ENCODE data around the gene GPAT2.
A peak's percentile ranks its signal among the peaks of the same experiment; 100 is the strongest.
"Not testable (repeated sequence)": the region's sequence is repeated elsewhere in the genome, so short reads cannot be mapped to it uniquely, and the experiment has no call there.

Gene GPAT2, protein sequence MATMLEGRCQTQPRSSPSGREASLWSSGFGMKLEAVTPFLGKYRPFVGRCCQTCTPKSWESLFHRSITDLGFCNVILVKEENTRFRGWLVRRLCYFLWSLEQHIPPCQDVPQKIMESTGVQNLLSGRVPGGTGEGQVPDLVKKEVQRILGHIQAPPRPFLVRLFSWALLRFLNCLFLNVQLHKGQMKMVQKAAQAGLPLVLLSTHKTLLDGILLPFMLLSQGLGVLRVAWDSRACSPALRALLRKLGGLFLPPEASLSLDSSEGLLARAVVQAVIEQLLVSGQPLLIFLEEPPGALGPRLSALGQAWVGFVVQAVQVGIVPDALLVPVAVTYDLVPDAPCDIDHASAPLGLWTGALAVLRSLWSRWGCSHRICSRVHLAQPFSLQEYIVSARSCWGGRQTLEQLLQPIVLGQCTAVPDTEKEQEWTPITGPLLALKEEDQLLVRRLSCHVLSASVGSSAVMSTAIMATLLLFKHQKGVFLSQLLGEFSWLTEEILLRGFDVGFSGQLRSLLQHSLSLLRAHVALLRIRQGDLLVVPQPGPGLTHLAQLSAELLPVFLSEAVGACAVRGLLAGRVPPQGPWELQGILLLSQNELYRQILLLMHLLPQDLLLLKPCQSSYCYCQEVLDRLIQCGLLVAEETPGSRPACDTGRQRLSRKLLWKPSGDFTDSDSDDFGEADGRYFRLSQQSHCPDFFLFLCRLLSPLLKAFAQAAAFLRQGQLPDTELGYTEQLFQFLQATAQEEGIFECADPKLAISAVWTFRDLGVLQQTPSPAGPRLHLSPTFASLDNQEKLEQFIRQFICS

GRCh38 chr2:96034792-96035191 is at the start of gene GPAT2:
TSS of gene GPAT2 (minus strand) at chr2:96034916. CDS start at chr2:96032359, 2,557 bp downstream.
- not testable (repeated sequence) for DNase-seq

- DNase-seq, result no peak
Measured at GRCh38 chr2:96083989-96084857, 49.5 kb upstream of the GPAT2 start.

DNA sequence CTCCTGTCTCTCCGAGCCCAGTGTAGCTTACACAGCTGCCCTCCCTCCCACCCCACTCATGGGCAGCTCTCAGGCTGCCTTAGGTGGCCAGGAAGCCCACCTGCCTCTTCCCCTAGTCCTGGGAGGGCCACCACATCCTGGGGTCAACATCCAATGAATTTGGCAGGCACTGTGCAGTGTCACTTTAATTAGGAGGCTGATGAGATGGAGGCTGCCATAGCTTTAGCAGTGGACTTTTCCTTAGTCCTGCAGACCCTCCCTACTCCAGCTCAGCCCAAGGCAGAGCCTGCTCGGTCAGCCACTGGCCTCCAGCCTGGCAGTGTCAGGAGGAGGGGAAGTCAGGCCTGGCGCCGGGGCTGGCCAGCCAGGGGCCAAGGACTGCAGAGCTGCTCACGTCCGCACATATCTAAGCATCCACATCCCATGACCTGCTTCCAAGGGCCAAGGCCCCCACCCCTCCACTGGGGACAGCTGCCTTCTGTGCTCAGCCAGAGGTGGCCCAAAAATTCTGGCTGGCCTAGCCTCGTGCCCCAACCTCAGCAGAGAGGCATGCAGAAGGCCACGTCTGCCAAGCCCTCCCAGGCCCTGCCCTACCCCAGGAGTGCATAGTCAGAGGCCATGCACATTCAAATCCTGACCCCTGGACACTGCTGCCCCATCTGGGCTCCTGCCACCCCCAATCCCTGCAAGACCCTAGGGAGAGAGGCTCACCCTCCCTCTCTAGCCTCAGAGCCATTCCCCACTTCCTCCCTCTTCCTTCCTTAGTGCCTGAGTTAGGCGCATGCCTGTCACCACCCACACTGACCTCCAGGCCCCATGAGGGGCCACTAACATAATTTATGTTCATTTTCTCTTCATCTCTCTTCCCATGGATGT is 48.6 kb upstream of the GPAT2 start:
- no peak for DNase-seq

DNA sequence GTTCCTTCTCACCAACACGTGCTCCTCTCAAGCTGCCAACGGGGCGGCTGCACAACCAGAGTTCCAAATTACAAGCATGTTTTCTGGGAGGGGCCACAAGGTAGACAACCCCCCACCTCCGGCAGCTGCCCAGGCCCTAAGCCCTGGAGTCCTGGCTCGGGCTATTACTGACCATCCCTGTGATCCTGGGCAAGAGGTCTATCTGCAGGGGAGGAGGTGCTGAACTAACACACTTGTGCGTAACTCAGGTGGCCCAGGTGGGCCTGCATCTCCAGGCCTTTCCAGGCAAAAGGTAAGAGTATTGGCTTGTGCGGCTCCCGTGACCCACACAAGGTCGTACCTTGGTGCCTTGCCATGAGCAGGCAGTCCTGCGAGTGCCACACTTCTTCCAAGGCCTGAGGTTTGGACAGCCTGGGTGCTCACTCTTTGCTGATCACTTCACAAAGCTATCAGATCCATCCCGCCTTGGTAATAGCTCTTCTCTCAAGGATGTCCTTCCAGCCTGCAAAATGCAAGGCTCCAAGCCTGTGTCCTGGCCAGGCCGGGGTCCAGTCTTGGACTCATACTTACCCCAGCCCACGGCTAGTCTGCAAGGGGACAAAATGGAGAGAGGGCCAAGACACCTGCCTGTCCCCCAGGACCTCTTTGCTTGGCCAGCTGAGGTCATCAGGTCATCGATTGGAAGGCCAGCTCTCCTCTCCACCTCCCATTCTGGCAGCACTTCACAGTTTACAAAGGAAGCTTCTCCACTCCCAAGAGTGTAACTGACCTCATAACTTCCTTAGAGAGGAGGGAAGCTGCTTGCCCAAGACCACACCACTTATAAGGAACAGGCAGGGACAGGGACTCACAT is 47.7 kb upstream of the GPAT2 start:
- peak; percentile 52 for DNase-seq

DNA sequence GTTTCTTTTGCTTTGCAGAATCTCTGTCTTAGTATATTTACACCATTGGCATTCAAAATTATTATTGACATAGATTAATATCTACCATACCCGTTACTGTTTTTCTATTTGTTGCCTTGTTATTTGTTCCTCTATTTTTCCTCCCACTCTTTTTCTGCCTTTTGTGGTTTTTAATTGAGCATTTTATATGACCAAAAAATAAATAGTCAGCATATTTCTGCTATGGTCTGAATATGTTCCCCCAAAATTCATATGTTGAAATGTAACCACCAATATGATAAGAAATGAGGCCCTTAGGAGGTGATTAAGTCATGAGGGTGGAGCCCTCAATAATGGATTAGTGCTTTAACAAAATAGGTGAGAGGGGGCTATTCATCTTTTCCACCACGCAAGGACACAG is 46.3 kb upstream of the GPAT2 start:
- no peak for DNase-seq

DNA sequence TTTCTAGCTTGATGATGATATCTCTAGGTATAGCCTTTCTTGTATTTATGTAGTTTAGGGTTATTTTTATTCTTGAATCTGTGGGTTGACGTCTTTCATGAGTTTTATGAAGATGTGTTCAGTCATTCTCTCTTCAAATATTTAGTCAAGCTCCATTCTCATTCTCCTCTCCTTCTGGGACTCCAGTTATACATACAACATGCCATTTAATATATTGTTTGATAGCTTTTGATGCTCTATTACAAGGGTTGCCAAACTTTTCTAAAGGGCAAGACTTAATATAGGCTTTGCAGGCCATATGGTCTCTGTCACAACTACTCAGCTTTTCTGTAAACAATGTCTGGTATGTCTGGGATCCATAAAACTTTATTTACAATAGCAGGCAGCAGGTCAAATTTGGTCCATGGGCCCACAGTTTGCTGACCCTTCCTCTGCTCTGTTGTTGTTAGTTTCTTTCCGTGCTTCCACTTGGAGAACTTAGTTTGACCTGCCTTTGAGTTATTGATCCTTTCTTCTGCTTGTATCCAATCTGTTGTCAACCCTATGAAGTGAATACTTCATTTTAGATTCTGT is 40.6 kb upstream of the GPAT2 start:
- no peak for DNase-seq

DNA sequence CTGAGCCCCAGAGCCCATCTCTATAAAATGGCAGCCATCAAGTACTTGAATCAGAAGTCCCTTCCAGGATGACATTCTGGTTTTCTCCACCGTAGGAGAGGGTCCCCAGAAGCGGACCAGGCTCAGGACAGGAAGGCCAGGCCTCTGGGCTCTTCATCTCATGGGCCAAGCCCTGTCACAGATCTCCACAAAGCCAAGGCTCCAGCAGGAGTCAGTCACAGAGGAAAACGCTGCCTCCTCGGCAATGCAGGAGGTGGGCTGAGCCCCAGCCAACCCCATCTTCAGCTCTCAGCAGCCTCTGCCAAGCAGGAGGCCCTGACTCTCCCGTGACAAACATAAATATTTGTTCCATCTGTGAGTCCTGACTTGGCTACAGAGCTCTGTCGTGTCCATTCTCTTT is 39.4 kb upstream of the GPAT2 start:
- DNase-seq, result no peak

DNA sequence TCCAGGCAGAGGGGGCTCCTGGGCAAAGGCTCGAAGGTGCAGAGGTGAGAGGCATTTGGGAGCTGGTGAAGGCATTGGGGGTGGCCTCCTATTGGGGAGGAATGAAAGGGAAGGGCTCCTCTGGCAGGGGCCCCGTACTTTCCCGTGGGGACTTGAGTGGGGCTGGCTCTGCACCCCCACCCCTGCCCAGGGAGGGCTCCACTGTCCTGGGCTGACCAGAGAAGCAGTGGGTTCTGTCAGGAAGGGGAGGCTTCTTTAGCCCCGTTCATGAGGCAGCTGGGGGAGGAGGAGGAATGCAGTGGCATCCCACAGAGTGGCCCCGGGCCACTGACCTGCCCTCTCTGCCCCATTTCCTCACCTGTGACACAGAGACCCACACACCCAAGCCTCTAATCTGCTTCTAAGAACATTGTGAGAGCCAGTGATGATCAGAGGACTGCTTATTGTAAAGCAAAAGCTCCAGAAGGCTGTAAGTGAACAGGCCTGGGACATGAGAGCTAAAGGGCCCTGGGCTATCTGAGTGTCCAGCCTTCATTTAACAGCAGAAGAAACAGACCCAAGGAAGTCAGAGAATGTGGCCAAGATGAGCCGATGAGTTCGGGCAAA is 38.6 kb upstream of the GPAT2 start:
- DNase-seq, result no peak

DNA sequence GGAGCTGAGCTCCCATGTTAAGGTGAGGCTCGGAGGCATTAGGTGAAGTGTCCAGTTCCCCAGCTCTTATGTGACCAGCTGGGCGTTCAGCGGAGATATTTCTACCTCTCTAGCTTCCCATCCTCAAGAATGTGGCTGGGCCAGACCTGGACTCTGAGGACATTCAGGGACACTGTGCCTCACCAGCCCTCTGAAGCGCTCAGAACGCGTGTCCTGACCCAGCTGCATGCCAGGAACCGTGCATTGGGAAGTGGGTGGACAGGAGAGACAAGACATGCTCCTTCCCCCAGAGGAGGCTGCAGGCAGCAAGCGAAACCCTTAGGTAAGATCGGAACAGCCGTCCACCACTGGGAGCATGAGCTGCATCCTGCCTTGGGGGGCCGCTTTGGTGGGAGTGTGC is 38.0 kb upstream of the GPAT2 start:
- DNase-seq, result no peak

GRCh38 chr2:96071977-96072491 is 37.3 kb upstream of the GPAT2 start:
- not testable (repeated sequence) for DNase-seq

DNA sequence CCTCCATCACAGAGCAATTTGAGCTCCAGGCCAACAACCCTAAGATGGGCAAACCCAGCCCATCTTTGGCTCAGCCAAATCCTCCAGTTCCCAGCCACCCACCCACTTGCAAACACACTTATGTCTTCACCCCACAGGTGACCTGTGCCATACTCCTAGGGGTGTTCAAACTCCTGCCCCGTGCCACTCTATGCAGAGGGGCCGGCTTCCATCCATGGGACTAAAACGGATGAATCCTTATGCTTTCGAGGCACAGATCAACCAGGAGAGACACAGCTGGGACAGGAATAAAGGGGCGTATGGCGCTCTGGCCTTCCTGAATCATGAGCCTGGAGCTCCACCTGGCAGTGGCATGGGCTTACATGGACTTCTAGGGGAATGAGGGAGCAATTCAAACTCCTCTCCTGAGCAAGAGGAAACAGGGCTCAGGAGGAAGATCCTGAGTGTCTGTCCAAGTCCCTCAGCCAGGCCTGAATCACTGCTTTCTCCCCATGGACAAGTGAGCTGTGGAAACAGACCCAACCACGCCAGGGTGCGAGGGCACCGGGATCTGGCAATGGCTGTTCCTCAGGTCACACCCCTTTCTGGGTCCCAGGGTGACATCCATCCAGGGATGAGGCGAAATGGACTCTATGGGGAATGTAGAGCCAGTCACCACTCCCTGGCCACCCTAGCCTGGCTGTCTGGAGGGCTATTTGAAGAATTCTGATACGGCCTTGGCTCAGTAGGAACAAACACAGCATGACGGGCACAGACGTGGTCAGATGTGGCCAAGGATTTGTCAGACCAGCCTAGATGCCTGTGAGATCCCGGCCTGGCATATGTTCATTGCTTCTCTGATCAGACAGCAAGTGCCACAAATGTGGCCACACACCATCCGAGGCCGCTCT is 36.6 kb upstream of the GPAT2 start:
- DNase-seq, result not testable (repeated sequence)

DNA sequence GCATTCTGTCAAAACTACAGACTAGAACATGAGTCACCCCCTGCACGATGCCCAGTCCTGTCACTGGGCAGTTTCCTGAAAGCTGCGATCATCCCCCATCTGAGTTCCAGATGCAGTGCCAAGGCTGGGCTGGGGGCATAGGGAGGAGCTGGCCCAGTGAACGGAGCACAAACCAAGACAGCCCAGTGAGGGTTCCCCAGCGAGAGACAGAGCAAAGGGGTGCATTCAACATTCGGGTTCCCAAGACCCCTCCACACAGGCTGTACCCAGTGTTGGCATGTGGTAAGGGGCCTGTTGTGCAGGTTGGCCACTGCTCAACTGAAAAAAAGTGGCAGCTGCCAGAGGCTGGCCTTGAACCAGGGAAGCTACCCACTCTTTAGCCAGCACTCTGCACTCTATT is 35.6 kb upstream of the GPAT2 start:
- DNase-seq, result not testable (repeated sequence)

- DNase-seq, result not testable (repeated sequence)
Measured at GRCh38 chr2:96069878-96070277, 35.2 kb upstream of the GPAT2 start.

GRCh38 chr2:96067902-96068581 is 33.3 kb upstream of the GPAT2 start:
- DNase-seq, result not testable (repeated sequence)

DNA sequence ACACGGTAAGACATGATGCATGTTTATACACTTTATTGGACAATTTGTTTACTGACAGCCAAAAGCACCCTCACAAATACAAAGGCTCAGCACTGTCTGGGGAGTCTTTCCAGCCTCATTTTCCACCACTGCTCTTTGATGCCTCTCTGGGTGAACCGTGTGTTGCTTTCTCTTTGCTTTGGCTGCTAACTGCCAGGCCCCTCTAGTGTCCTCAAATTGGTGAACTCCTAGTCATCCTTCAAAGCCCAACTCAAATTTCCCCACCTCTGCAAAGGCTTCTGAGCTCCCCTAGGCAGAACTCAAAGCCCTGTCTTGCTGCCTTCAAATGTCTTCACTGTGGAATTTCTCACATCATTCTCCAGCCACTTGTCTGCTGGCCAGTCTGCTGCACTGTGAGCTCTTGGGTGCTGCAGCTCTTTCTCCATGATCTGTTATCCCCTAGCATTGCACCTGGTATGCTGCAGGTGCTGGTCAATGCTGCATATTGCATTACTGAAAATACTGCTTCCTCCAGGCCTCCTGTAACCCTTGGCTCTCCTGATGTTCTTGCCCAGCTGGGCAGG is 32.5 kb upstream of the GPAT2 start:
- not testable (repeated sequence) for DNase-seq

DNA sequence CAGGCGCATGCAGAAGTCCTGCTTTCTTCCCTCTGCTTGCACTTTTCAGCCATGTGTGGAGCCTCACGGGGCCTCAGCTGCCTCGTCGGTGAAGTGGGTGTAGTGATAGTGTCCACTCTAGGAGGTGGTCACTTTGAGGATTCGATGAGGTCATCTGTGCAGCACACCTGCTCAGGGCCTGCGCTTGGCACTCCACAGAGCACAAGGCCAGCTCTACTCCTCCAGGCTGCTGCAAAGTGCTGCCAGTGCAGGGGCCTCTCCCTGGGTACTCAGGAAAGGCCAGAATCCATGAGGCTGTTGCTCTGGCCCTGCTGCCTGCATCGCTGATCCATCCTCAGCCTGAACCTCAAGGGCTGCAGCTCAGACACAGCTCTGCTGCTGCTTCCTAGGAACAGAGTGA is 31.8 kb upstream of the GPAT2 start:
- DNase-seq, result not testable (repeated sequence)

GRCh38 chr2:96065954-96066353 is 31.2 kb upstream of the GPAT2 start:
- not testable (repeated sequence) for DNase-seq

- DNase-seq, result no peak
Measured at GRCh38 chr2:96065381-96065930, 30.7 kb upstream of the GPAT2 start.
